Lower leg skin (tissue), 3 donors: ENCODE measurements around the gene ZSCAN2.

ENCODE experiments used
- CTCF ChIP-seq, 3 donors: fragments of 450-650 bp; IDR thresholded peaks; one replicate each; pipeline ENCODE4 v1.5.1; 2016; ENCODE audit warnings: antibody characterized with exemption in 3 of 3, mild to moderate bottlenecking in 3 of 3, moderate library complexity in 2 of 3
- POLR2A ChIP-seq, 2 donors: fragments of 450-650 bp; IDR thresholded peaks; one replicate each; pipeline ENCODE4 v1.6.1; 2016 to 2017; ENCODE audit warnings: antibody characterized with exemption in 2 of 2, mild to moderate bottlenecking in 1 of 2, moderate library complexity in 1 of 2

GRCh38 chr15:84634228-84634837, 33.5 kb downstream of the ZSCAN2 start:
- TF ChIP-seq CTCF (IDR thresholded peaks at IDR 0.05) (no peak), POLR2A (IDR thresholded peaks at IDR 0.05) (no peak)
